22Rv1 (cell line): ENCODE measurements around the gene SCUBE1.
A peak's percentile ranks its signal among the peaks of the same experiment; 100 is the strongest.

Source experiments
- H3K27ac ChIP-seq: fragments of 450-650 bp; 2 replicates; pipeline ENCODE4 v1.5.1; 2017
- CTCF ChIP-seq: fragments of 450-650 bp; IDR thresholded peaks from 2 replicates; pipeline ENCODE4 v1.5.1; 2017; ENCODE audit warnings: mild to moderate bottlenecking
- ZFX ChIP-seq: fragments of 450-650 bp; IDR thresholded peaks from 2 replicates; pipeline ENCODE4 v1.6.1; 2017; ENCODE audit warnings: antibody characterized with exemption, borderline replicate concordance

Gene SCUBE1

GRCh38 chr22:43185860-43186261 is 157.3 kb downstream of the SCUBE1 start:
- TF ChIP-seq CTCF (no peak), ZFX (no peak)
- H3K27ac ChIP-seq = peak overlapping the region; percentile 84

- TF ChIP-seq CTCF (no peak), ZFX (no peak)
- no peak overlapping the region for H3K27ac ChIP-seq
These were observed 159.5 kb downstream of the SCUBE1 start for GRCh38 chr22:43183496-43184277.

- no peak overlapping the region for H3K27ac ChIP-seq
- no peak for TF ChIP-seq CTCF
- no peak for TF ChIP-seq ZFX
These were observed 160.4 kb downstream of the SCUBE1 start for GRCh38 chr22:43182726-43183125.

- no peak overlapping the region for H3K27ac ChIP-seq
- no peak for TF ChIP-seq CTCF
- no peak for TF ChIP-seq ZFX
These were observed 161.1 kb downstream of the SCUBE1 start for GRCh38 chr22:43182118-43182517.

GRCh38 chr22:43181321-43182076 is 161.7 kb downstream of the SCUBE1 start:
- TF ChIP-seq ZFX (no peak), CTCF (no peak)
- no peak overlapping the region for H3K27ac ChIP-seq

GRCh38 chr22:43180670-43181069 is 162.5 kb downstream of the SCUBE1 start:
- TF ChIP-seq ZFX (no peak), CTCF (no peak)
- H3K27ac ChIP-seq = no peak overlapping the region

GRCh38 chr22:43179911-43180195 is 163.3 kb downstream of the SCUBE1 start:
- no peak overlapping the region for H3K27ac ChIP-seq
- TF ChIP-seq ZFX = no peak
- TF ChIP-seq CTCF = no peak
